K562 (cell line): ENCODE data around the gene LTA4H.

Experiments
- EZH2 ChIP-seq: IDR thresholded peaks from 2 replicates; pipeline ENCODE4 v1.6.1; 2012; ENCODE audit warnings: low read depth, mild to moderate bottlenecking, inconsistent platforms, low read length, borderline replicate concordance
- TAF15 ChIP-seq: fragments of 200-400 bp; formaldehyde crosslinking; IDR thresholded peaks from 2 replicates; pipeline ENCODE4 v1.6.1; 2017; ENCODE audit warnings: mild to moderate bottlenecking, low read depth, low read length, moderate library complexity
- ZNF445 ChIP-seq: fragments of 250-450 bp; sonication (Bioruptor Pico); IDR thresholded peaks from 2 replicates; pipeline ENCODE4 v1.4.0; 2020; ENCODE audit warnings: low read depth, mild to moderate bottlenecking, moderate library complexity

DNA sequence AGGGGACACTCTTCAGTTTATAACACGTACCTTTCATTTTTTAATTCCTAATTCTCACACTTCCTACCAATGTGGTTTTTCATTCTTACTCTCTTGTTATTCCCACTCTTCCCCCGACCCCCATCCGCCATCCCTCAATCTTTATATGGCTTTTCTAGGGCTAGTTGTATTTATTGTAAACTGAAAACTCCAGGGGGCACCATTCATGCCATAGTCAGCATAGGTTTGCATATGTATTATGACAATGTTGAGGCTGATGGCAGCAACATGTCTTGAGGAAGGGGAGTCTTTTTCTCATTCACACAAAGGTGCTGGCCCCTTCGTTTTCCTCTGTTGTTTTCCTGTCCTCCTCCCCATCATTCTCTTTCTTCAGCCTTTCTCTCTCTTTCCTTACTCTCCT, 27.7 kb upstream of the LTA4H start:
- no peak for TF ChIP-seq EZH2
- no peak for TF ChIP-seq TAF15
- no peak for TF ChIP-seq ZNF445 (CRISPR knock-in tag)
